GM04504 (cell line): ENCODE data around the gene ENOX2.
A peak's percentile ranks its signal among the peaks of the same experiment; 100 is the strongest.
"Not testable (repeated sequence)": the region's sequence is repeated elsewhere in the genome, so short reads cannot be mapped to it uniquely, and the experiment has no call there.

Experiments used
- DNase-seq: peaks from one replicate; pipeline ENCODE4 v3.0.0-alpha.2; 2012; ENCODE audit warnings: low read depth

ENOX2 gene

DNA sequence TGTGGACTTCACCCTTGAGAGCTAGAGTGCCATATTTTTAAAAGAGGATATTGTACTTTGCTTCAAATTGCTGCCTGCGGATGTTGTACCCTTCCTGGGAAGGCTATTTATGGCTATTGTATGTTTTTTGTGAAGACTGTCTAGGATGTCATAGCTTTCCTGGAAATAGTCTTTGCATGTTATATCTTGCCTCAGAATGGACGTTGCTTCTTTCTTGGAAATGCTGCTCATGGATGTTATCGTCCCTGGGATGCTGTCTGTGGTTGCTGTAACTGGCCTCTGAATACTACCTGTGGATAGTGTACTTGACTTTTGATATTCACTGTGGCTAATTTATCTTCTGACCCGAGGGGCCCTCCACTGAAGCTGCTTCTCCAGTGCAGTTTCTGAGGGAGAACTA, 146.8 kb downstream of the ENOX2 start:
- DNase-seq: no peak

GRCh38 chrX:130754353-130754752, 148.7 kb downstream of the ENOX2 start:
- DNase-seq: no peak

- no peak for DNase-seq
Observed at GRCh38 chrX:130746709-130747342, 156.2 kb downstream of the ENOX2 start.

DNA sequence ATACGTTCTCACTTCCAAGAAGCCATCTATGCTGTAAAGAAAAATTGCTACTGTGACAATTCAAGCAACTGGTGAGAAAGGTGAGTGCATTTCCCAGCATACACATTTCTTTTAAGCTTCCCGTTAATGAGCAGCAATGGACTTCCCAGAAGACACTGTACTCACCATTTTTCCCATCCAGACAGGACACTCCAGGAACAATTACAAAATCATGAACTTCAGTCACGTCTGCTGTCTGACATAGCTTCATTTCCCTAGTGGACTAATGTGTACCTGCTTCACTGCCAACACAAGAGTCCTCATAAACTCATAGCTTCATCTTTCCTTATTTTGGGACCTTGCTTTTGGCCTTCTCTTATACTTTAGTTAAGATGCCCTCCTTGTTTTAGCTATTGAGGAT, 156.9 kb downstream of the ENOX2 start:
- no peak for DNase-seq

DNA sequence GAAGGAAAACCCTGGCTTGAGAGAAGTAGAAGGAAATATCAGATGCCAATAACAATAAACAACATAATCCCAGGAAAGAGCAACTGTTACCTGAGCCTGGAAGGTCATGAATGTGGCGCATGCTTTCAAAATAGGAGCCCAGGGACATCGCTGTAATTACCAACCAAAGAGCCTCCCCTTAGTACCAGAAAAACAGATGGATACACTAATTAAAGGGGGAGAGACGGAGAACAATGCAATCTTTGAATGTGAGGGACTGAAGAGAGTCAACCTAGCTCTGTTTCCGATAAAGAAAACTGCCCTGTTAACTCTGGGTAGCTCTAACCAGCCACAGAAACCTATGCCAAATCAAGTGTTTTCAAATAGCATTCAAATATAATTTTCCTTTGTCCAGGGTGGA, 161.4 kb downstream of the ENOX2 start:
- no peak for DNase-seq

DNA sequence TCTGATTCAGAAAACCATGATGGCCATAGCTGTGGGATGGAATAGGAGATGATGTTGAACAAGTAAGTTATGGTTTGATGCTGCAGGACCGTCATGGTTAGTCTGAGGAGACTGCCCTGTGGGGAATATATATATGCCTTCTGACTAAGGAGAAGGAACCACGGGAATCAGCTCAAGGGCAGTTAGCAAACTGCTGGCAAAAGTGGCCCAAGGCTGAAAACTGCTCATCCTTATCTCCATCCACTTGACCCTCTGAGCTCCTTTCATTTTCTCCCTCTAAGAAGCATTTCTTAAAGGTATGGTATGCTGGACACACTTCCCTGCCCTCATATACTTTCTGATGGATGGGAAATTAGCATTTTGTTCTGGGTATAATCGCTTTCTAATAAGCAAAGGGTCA, 161.9 kb downstream of the ENOX2 start:
- DNase-seq: no peak

GRCh38 chrX:130738638-130739195, 164.3 kb downstream of the ENOX2 start:
- no peak for DNase-seq

DNA sequence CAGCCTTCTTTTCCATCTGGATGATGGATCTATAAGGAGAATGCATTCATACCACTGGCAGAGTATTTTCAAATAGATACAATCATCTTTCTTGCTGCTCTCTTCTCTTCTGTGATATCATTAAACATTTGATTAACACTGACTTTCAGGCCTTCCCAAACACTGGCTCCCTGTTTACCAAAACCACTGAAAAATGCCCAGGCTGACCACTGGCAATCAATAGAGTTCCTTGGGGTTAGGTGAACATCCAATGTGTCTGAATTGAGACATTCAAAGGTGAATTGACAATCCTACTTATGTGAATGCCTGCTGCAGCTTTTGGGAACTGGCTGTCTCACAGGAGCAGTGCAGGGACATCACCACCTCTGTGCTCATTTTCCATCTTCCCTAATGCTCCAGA, 168.3 kb downstream of the ENOX2 start:
- no peak for DNase-seq

DNA sequence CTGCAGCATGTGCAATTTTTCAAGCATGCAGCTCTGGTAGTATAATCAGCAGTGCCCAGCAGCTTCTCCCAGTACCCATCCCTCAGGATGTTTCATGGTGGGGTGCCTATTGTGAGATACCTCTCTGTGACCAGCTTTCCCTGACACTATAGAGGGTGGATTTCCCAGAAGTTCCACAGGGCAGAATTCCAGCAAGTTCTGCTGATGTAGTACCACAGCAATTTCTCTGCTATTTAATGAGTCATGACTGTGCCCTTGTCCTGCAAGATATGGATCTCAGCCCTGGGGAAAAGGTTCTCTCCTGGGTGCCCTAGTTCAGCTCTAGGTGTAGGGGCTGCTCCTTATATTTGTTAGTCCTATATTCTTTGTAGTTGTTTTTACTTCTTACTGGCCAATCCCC, 174.8 kb downstream of the ENOX2 start:
- DNase-seq: no peak

GRCh38 chrX:130726661-130727060, 176.3 kb downstream of the ENOX2 start:
- DNase-seq: peak; percentile 68

- DNase-seq: no peak
Observed at GRCh38 chrX:130725519-130725918, 177.5 kb downstream of the ENOX2 start.

DNA sequence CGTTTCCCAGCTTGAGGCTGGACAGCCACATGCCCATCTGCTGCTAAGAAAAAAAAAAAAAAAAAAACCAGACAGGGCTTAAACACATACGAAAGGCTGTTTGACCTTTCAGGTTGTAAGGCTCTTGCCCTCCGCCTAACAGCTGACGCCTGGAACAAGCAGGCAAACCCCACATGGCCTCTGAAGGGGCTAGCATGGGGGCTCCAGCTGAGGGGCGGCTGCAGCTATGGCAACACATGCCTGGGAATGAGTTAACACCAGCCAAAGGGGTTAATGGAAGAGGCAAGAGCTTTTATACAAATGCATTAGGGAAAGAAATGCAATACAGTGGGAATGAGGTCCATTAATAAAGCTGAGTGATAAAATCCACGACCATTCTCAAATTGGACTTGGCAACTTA, 183.6 kb downstream of the ENOX2 start:
- DNase-seq: no peak

DNA sequence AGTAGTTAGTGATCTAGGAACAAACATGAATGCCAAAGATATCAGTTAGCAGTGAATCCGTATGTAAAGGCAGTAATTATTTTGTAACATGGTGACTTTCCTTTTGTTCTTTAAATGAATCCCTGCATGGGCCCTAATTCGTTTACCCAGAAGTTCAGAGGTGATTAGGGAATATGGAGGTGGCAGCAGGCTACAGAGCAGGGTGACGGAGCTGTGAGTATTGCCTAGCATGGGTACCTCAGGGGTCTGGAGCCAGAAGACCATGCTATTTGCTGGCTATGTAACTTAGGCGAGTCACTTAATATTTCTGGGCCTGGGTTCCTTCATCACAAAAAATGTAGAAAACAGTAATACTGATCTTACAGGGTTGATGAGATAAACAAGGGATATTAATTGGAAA, 184.9 kb downstream of the ENOX2 start:
- no peak for DNase-seq

GRCh38 chrX:130716781-130717413, 186.1 kb downstream of the ENOX2 start:
- no peak for DNase-seq

DNA sequence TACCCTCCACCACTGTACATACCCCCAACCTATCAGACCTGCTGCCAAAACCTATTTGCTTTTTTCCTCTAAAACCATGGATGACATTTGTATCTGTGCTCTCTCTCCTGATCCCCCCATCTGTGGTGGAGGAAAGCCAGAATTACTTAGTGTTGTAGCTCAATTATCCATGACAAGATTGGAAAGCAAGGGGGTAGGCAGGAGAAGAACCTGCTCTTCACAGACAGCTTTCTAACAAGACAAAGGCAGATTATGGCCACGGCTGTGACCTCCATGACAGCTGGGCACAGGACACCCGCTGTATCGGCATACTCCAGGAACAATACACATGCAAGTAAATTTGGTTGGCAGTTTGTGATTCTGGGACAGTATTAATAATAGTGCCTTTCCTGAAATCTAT, 186.7 kb downstream of the ENOX2 start:
- DNase-seq: no peak

GRCh38 chrX:130715299-130715698, 187.7 kb downstream of the ENOX2 start:
- no peak for DNase-seq

DNA sequence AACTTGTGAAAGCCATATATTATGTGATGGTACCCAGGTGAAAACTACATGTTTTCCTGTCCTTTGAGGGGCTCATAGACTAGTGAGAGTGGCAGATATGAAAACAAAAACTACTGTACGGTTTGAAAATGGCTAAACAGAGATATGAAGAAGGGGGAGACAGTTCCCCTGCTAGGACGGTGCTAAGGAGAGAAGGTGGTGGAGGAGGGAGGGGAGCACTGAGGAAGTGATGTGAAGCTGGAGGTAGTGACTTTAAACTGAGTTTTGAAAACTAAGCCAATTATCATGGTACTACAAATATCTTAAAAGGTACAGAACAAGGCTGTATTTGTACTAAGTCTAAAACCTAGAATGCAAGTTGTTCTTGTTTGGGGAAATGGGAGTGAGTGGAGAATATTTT, 188.3 kb downstream of the ENOX2 start:
- DNase-seq: no peak

GRCh38 chrX:130714135-130714534, 188.9 kb downstream of the ENOX2 start:
- DNase-seq: no peak

GRCh38 chrX:130709178-130709577, 193.8 kb downstream of the ENOX2 start:
- not testable (repeated sequence) for DNase-seq

DNA sequence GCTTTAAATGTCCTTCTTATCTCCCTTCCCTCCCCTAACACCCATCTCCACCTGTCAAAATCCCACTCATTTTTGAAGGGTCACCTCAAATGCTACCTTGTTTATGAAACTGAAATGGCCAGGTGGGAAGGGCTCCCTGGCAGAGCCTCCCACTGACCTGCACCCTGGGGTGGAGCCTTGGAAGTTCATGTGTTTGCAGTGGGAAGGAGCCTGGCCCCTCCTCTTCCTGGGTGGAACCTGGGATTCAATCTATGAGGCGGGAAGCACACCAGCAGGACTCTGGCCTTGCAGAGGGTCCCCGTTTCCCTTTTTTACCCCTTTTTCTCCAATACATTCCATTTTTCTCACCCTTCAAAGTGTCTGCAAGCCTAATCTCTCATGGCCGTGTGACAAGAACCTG, 197.4 kb downstream of the ENOX2 start:
- DNase-seq: no peak

DNA sequence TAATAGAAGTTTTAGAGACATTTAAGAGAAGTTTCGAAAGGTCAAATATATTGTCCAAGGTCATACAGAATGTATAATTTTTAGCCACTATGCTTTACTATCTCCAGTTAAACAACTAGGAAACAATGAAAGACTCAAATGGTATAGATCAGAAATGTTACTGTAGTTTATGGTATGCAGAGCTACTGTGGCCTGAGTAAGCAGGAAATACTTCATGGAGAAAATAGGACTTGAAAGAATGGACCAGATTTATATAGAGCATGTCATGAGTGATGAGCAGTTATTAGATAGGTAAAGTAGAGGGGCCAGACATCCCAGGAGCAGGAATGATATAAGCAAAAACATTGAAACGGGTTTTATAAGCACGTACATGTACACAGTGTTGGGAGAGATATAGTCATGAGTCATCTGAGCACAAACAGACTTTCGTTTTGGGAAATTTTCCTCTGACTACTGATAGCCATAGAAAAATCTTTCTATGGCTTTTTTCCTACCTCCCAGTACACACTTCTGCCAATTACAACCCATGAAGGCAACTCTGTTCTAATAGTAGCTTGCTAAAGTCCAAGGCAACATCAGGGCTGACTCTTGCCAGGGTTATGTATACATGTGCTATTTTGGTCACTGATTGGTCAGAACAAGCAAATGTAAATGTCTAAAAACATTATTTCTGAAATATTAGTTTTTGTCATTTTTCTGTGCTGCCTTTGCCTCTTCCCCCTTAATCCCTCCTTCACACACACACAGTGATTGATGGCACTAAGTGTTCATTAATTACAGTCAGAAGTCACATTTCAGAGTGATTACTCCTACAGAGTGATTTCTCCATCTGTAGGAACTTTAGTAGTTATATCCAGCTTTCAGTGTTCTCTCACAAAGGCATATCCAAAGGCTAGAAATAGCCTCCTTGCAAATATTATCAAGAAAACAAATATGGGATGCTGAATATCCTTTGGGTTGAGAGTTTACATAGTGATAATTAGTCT, 198.7 kb downstream of the ENOX2 start:
- DNase-seq: no peak

DNA sequence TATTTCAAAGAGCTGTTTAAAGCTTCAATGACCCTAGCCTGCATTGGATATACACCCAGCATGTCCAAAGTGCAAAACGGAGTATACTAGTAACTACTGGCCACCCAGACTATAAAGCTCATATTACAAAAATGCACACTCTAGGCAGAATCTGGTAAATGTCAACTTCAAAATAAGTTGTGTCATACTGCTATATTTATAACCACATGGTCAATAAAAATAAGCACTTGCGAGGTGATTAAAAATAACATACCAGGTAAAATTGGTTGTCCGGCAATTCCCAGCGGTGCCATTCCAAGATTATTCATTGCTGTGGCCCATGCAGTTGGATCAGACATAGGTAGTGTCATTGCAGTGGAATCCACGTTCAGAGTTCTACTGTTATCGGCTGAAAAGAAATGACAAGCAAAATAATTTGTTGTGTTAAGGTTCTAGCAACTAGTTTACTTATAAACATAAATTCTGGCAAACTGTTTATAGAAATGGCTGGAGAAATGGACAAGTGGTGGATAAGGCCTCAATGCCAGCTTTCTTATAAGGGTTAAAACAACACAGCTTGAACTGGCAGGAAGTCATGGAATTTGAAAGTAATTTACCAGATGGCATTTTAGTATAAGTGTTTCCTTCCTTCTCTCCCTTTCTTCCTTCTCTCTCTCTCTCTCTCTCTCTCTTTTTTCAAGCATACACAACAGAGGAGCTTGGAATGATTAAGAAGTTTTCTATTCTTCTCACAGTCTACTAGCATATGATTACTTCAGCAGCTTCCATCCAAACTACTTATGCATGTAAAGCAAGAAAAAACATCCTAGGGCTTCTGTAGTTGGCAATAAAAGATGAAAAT, 199.9 kb downstream of the ENOX2 start:
- DNase-seq: peak; percentile 44
